GM18505 (cell line): ENCODE data around the gene ARHGEF3.

Experiments used
- ATAC-seq: cut with Tn5 transposase; IDR thresholded peaks from one replicate; pipeline ENCODE4 v1.9.1; 2021; ENCODE audit not compliant: unreplicated experiment
- POLR2A ChIP-seq: IDR thresholded peaks from 4 replicates; pipeline ENCODE4 v1.6.1; 2011; ENCODE audit warnings: borderline replicate concordance; ENCODE audit not compliant: insufficient read depth, insufficient read length; ENCODE audit errors: extremely low read depth

The ARHGEF3 gene, protein sequence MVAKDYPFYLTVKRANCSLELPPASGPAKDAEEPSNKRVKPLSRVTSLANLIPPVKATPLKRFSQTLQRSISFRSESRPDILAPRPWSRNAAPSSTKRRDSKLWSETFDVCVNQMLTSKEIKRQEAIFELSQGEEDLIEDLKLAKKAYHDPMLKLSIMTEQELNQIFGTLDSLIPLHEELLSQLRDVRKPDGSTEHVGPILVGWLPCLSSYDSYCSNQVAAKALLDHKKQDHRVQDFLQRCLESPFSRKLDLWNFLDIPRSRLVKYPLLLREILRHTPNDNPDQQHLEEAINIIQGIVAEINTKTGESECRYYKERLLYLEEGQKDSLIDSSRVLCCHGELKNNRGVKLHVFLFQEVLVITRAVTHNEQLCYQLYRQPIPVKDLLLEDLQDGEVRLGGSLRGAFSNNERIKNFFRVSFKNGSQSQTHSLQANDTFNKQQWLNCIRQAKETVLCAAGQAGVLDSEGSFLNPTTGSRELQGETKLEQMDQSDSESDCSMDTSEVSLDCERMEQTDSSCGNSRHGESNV

DNA sequence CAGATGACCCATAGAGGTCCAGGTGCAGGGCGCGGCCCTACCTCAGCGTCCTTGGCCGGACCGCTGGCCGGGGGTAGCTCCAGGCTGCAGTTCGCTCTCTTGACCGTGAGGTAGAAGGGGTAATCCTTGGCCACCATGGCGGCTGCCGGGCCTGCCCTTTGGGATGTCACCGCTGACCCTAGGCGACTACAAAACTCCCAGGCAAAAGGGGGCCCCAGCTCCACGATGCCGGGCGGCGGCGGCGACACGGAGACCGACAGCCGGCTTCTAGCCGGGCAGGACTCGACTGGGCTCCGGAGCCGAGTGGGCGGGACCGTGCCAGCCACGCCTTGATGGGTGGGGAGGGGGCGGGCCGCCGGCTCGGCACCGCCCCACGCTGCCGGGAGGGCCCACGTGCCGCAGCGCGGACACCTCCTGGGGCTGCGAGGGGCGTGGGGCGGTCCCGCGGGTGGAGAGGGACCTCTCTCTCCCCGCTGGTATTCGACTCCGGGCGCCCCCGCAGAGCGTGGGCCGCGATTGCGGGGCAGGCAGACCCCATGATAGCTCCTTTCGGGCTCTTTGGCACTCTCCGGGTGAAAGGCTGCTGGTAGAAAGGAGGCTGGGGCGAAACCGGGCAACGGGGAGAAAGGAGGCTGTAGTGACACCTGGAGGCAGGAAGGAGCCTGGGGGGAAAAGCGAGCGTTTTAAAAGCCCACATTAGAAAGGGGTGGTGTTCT is at the start of gene ARHGEF3:
Gene ARHGEF3, minus strand, starts transcription at position 288 of the 716 bp plus-strand sequence. Its CDS starts 151 bp downstream, at position 137.
- TF ChIP-seq POLR2A = peak; percentile 76
- peak; percentile 91 for ATAC-seq

GRCh38 chr3:56849698-56850097 is 47.9 kb upstream of the ARHGEF3 start:
- no peak for TF ChIP-seq POLR2A
- ATAC-seq = no peak

- no peak for ATAC-seq
- TF ChIP-seq POLR2A = no peak
Measured at GRCh38 chr3:56845505-56845904, 43.8 kb upstream of the ARHGEF3 start.

DNA sequence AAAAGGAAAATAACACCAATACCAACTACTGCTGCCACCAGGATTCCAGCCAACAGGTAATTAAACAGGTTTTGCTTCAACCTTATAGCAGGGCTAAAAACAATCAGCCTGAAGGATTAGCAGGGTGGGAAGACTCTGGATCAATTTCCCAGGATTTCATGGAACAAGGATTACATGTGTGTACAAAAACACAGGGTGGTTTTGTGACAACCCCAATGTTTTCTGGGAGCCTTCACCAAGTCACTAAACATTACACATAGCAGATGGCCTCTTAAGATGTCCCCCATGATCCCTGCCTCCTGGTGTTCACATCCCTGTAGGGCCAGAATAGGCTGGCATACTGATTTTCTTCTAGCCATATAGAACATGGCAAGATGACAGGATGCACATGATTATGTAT is 42.8 kb upstream of the ARHGEF3 start:
- no peak for TF ChIP-seq POLR2A
- ATAC-seq = no peak

DNA sequence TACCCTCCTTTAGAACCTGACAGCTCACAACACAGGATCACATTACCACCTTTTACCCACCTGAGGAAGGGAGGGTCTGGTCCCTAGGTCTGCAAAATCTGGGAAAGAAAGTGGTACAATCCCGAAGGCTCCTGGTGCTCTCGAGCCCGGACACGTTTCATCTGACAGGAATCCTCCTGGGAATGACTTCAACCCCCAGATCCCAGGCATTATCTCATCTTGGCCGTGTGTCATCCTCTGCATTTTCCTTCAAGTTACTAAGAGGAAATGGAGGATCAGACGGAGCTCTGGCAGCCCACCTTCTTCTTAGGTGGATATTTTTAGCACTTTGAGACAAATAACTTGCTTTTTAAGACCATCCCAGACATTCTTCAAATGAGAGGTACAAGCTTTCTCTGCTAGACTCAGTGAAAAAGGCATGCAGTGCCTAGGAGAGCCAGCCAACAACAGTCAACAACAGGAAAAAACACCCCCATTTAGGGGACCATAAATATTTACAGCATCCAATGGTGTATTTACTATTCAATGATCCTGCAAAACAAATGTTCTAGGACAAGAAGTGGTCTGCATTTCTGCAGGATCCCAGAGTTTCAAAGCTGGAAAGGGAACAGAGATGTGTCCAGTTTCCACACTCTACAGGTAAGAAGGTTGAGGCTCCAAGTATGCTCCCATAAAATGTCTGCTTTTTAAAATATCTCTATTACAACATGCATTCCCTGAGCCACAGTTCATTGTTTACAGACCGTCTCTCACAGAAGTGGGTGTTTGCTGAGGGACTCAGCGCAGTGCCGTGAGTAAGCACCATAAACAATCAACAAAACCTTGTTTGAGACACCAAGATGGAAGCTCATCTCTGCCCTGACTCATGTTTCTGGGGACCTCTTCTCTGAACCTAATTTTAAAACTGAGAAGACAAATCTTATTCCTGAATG is 38.3 kb upstream of the ARHGEF3 start:
- no peak for TF ChIP-seq POLR2A
- ATAC-seq = no peak

- ATAC-seq = no peak
- TF ChIP-seq POLR2A = no peak
Measured at GRCh38 chr3:56838448-56838847, 36.7 kb upstream of the ARHGEF3 start.

DNA sequence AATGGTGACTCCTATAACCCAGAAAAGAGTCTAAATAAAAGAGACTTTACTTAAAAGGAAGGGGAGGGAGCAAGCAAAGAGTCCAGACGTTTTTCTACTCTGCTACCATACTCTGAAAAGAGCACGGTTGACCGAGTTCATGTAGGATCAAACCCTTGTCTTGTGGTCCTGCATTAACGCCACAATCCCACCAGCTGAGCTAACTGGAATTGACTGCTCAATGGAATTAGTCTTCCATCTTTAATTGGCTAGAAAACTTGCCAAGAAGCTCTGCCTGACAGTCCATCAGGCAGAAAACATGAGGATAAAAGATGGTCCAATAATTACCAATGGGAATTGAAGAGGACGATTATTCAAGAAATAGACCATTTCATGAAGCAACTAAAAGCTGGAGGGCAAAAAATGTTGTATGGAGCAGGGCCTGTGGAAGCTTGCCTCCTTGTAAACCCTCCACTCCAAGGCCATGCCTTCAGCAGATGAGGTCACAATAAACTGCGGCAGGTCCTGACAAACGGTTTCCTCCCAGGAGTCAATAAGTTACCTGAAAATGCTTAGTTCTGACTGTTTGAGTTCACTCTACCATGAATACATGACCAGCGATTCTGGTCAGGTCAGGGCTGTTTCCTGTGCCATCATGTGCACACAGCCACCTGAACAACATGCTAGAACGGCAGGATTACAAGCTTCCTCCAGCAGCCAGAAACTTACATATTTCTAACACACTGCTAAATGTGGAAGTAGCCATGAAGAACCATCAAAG is 35.6 kb upstream of the ARHGEF3 start:
- ATAC-seq = peak; percentile 73

DNA sequence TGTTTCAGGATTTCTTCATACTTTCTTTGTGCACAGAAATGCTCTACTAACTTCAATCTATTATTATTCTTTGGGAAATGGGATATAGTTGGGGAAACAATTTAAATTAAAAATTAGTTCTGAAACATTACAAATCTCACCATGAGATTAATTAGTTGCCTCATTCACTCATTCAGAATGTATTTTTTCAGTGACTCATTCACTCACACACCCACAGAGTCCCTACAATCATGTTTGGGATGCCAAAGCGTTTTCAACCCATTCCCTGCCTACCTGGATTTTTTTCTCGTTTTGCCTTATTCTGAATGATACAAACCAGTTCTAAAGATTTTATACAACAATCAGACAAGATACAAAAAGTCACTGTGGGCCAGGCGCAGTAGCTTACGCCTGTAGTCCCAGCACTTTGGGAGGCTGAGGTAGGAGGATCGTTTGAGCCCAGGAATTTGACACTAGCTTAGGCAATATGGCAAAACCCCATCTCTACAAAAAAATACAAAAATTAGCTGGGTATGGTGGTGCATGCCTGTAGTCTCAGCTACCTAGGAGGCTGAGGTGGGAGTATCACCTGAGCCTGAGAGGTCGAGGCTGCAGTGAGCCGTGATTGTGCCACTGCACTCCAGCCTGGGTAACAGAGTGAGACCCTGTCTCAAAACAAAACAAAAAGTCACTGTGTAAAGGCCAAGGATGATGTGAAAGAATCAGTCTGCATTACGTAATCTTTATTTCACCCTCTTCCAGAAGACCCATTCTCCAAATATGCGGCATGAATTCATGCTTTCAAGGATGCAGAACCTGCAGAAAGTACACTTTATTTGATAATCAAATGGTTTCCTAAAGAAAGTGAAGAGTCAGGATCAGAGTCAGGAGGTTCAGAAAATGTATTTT is 34.8 kb upstream of the ARHGEF3 start:
- TF ChIP-seq POLR2A = no peak
- ATAC-seq = no peak

More for the DNA sequence above, 35.6 kb upstream of the ARHGEF3 start:
- TF ChIP-seq POLR2A = no peak

GRCh38 chr3:56835650-56836227 is 34.0 kb upstream of the ARHGEF3 start:
- no peak for TF ChIP-seq POLR2A
- no peak for ATAC-seq

- no peak for TF ChIP-seq POLR2A
- ATAC-seq = no peak
Measured at GRCh38 chr3:56833536-56833935, 31.8 kb upstream of the ARHGEF3 start.

- TF ChIP-seq POLR2A = no peak
- ATAC-seq = no peak
Measured at GRCh38 chr3:56833022-56833421, 31.3 kb upstream of the ARHGEF3 start.

- no peak for ATAC-seq
- TF ChIP-seq POLR2A = no peak
Measured at GRCh38 chr3:56831572-56831971, 29.8 kb upstream of the ARHGEF3 start.

GRCh38 chr3:56830884-56831283 is 29.1 kb upstream of the ARHGEF3 start:
- ATAC-seq = no peak
- TF ChIP-seq POLR2A = no peak
